WTC11 (cell line): ENCODE data around the gene IRF7.

Source experiments
- ATF1 ChIP-seq: sonication (generic); formaldehyde crosslinking; IDR thresholded peaks from 2 replicates; pipeline ENCODE4 v1.8.1; 2023; ENCODE audit warnings: mild to moderate bottlenecking, moderate library complexity, missing genetic modification reagents
- ATF2 ChIP-seq: sonication (generic); formaldehyde crosslinking; IDR thresholded peaks from 2 replicates; pipeline ENCODE4 v1.8.1; 2022; ENCODE audit warnings: low read depth, missing genetic modification reagents, borderline replicate concordance
- CREM ChIP-seq: sonication (generic); formaldehyde crosslinking; IDR thresholded peaks from 2 replicates; pipeline ENCODE4 v1.8.1; 2022; ENCODE audit warnings: mild to moderate bottlenecking, missing genetic modification reagents, moderate library complexity
- CTCF ChIP-seq: fragments of 200-600 bp; IDR thresholded peaks from 2 replicates; pipeline ENCODE4 v1.8.0; 2022; ENCODE audit warnings: antibody characterized with exemption
- TF ChIP-seq, protein P1 (sequence below): sonication (generic); formaldehyde crosslinking; IDR thresholded peaks from 2 replicates; pipeline ENCODE4 v1.8.1; 2023; ENCODE audit warnings: mild to moderate bottlenecking, missing genetic modification reagents

GRCh38 chr11:641806-642370 is 26.1 kb upstream of the IRF7 start:
- TF ChIP-seq CREM (CRISPR knock-in tag), result no peak
- TF ChIP-seq ATF1 (CRISPR knock-in tag), result no peak
- TF ChIP-seq CTCF, result no peak
- TF ChIP-seq, protein P1, sequence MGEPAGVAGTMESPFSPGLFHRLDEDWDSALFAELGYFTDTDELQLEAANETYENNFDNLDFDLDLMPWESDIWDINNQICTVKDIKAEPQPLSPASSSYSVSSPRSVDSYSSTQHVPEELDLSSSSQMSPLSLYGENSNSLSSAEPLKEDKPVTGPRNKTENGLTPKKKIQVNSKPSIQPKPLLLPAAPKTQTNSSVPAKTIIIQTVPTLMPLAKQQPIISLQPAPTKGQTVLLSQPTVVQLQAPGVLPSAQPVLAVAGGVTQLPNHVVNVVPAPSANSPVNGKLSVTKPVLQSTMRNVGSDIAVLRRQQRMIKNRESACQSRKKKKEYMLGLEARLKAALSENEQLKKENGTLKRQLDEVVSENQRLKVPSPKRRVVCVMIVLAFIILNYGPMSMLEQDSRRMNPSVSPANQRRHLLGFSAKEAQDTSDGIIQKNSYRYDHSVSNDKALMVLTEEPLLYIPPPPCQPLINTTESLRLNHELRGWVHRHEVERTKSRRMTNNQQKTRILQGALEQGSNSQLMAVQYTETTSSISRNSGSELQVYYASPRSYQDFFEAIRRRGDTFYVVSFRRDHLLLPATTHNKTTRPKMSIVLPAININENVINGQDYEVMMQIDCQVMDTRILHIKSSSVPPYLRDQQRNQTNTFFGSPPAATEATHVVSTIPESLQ, result no peak
- no peak for TF ChIP-seq ATF2 (CRISPR knock-in tag)
